Sigmoid colon (tissue), 7 donors: ENCODE results near the gene ACY1. TPM values are rescaled to one million over a fixed set of nuclear protein-coding genes. Genes with fewer than 3 reads are reported as not detected.

ENCODE experiments used
- DNase-seq: peaks from one replicate; pipeline ENCODE4 v3.0.0-alpha.2; 2019
- H3K27ac ChIP-seq, 4 donors: fragments of 200-600 bp; sonication (generic); one replicate each; pipeline ENCODE4 v1.5.1; 2016 to 2019; ENCODE audit warnings: mild to moderate bottlenecking in 1 of 4
- H3K27me3 ChIP-seq, 3 donors: fragments of 200-600 bp; sonication (generic); one replicate each; pipeline ENCODE4 v1.5.1; 2019; ENCODE audit warnings: mild to moderate bottlenecking in 1 of 3
- H3K36me3 ChIP-seq, 4 donors: fragments of 200-600 bp; sonication (generic); one replicate each; pipeline ENCODE4 v1.5.1; 2016 to 2019
- H3K4me1 ChIP-seq, 4 donors: fragments of 200-600 bp; sonication (generic); one replicate each; pipeline ENCODE4 v1.5.1; 2017 to 2019
- H3K4me3 ChIP-seq, 4 donors: fragments of 200-600 bp; sonication (generic); one replicate each; pipeline ENCODE4 v1.5.1; 2017 to 2019; ENCODE audit warnings: mild to moderate bottlenecking in 2 of 4, moderate library complexity in 1 of 4
- H3K9me3 ChIP-seq, 4 donors: fragments of 200-600 bp in 3 of 4; sonication (generic) in 3 of 4; one replicate each; pipeline versions ENCODE4 v1.5.1 to v1.6.1; 2013 to 2019
- EP300 ChIP-seq, 4 donors: sonication (generic); formaldehyde crosslinking; IDR thresholded peaks; one replicate each; pipeline ENCODE4 v1.6.1; 2017; ENCODE audit warnings: antibody characterized with exemption in 4 of 4
- POLR2A ChIP-seq, 2 donors: fragments of 450-650 bp; IDR thresholded peaks; one replicate each; pipeline ENCODE4 v1.6.1; 2016; ENCODE audit warnings: antibody characterized with exemption in 2 of 2, mild to moderate bottlenecking in 2 of 2, moderate library complexity in 2 of 2
- POLR2AphosphoS5 ChIP-seq, 4 donors: sonication (generic); formaldehyde crosslinking; IDR thresholded peaks; one replicate each; pipeline ENCODE4 v1.6.1; 2017; ENCODE audit warnings: antibody characterized with exemption in 4 of 4
- WGBS, 2 donors: extraction: QIAGEN DNeasy Blood & Tissue Kit; methylation state at CpG; one replicate each; pipeline ENCODE4 v1.1.7; 2013; 5-methylcytosine and 5-hydroxymethylcytosine counted together
- intact Hi-C: fragments of 100-400 bp; cut with DNase I; formaldehyde crosslinking; loops from one replicate; pipeline ENCODE4 v1.15.1; 2023
- polyA plus RNA-seq, 3 donors: library from polyadenylated mRNA; stranded (reverse); fragments of 200-250 nt; gene quantifications; one replicate each; pipeline ENCODE4 v1.2.3, GENCODE V29; 2013
- total RNA-seq, 4 donors: library from RNA; depleted of rRNA; stranded (reverse); fragments of >200 nt; gene quantifications; one replicate each; pipeline ENCODE4 v1.1.0, GENCODE V29; 2016
- TF ChIP-seq, protein P1 (sequence below), 4 experiments: fragments of 450-650 bp in 3 of 4; fragments of 200-600 bp in 1 of 4; IDR thresholded peaks; one replicate each; pipeline ENCODE4 v1.5.1; 2016 to 2019; ENCODE audit warnings: antibody characterized with exemption in 4 of 4, mild to moderate bottlenecking in 3 of 4, moderate library complexity in 2 of 4
- donor health status: healthy with polysubstance abuse.
- donor health status: Bipolar disorder and iron deficiency.
- donor health status: healthy.

Gene ACY1
- total and polyA plus RNA-seq, 7 donors = 1.4 to 279 (median 25.3) TPM

DNA sequence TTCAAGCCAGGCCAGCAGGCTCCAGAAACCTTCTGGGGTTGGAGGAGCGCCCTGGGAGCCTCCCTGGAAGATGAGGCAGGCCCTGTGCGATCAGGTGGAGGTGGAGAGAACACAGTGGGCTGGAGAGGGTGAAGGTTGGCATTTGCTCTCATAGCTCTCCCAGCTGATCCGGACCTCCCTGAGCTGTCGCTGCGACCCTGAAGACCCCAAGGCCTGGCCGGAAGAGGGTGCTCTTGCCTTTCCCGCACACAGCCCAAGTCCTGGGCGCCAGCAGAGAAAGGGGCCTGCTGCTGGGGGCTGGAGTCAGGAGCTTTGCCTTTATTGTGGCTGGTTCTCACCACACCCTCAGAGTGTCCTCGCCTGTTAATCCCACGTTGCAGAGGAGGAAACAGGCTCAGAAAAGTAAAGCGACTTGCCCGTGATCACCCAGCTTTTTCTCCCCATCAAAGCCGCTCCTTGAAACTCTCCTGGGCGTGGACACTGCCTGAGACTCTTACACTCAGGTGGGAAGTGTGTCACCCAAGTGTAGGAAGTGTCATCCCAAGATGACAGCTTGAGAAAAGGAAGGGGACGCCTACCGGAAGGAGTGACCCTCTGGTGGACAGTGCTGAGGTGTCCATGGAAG lies 20.9 kb downstream of the ACY1 start:
- WGBS, 2 donors = 58 to 61% methylated on average over 16 of the region's 16 CpGs
- no peaks in the 10 kb centered on the region for H3K36me3 ChIP-seq
- H3K27ac ChIP-seq = no peak overlapping the region
- H3K9me3 ChIP-seq = no peaks in the 10 kb centered on the region
- H3K4me1 ChIP-seq = peaks cover 0 to 19% (median 15%) of the 10 kb centered on the region in 4 donors
- DNase-seq = no peak
- no peaks in the 10 kb centered on the region for H3K27me3 ChIP-seq
- no peak for TF ChIP-seq EP300 (IDR thresholded peaks at IDR 0.05)
- TF ChIP-seq, protein P1, sequence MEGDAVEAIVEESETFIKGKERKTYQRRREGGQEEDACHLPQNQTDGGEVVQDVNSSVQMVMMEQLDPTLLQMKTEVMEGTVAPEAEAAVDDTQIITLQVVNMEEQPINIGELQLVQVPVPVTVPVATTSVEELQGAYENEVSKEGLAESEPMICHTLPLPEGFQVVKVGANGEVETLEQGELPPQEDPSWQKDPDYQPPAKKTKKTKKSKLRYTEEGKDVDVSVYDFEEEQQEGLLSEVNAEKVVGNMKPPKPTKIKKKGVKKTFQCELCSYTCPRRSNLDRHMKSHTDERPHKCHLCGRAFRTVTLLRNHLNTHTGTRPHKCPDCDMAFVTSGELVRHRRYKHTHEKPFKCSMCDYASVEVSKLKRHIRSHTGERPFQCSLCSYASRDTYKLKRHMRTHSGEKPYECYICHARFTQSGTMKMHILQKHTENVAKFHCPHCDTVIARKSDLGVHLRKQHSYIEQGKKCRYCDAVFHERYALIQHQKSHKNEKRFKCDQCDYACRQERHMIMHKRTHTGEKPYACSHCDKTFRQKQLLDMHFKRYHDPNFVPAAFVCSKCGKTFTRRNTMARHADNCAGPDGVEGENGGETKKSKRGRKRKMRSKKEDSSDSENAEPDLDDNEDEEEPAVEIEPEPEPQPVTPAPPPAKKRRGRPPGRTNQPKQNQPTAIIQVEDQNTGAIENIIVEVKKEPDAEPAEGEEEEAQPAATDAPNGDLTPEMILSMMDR (IDR thresholded peaks at IDR 0.05) = peak in 3 of 4 experiments; percentile 12 to 35 (median 17)
- intact Hi-C loops = loop anchor here (5.0 kb wide), 1 partner anchor 333 kb away; no protein-coding TSS in a partner anchor
- no peak overlapping the region for H3K4me3 ChIP-seq

DNA sequence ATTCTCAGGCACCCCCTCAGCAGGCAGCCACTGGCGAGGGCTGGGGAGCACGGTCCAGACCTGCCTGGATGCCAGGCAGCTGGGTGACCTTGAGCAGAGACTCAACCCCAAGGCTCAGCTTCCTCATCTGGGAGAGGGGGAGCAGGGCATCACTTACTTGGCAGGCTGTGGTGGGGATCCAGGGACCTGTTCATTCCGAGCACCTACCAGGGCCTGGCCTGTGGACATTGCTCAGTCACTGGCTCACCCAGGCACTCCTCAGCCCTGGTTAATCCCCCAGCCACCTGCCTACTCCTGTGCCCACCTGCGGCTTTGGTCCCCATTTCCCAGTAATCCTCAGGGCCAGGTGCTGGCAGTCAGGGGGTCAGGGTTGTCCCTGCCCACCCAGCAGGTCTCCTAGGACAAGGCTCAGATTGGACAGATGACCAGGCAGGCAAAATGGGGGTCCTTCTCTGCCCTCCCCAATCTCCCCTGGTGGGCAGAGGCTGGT lies 21.6 kb downstream of the ACY1 start:
- TF ChIP-seq POLR2AphosphoS5 (IDR thresholded peaks at IDR 0.05) (no peak), POLR2A (IDR thresholded peaks at IDR 0.05) (no peak), EP300 (IDR thresholded peaks at IDR 0.05) (no peak)
- TF ChIP-seq, protein P1 (IDR thresholded peaks at IDR 0.05) = no peak
- no peak for DNase-seq
- Histone ChIP-seq H3K9me3 (no peaks in the 10 kb centered on the region), H3K36me3 (no peaks in the 10 kb centered on the region), H3K4me3 (no peak overlapping the region), H3K27ac (no peak overlapping the region), H3K4me1 (peaks cover 0 to 19% (median 15%) of the 10 kb centered on the region in 4 donors), H3K27me3 (no peaks in the 10 kb centered on the region)
- 91 to 94% methylated on average over 4 of the region's 4 CpGs for WGBS, 2 donors
- intact Hi-C loops = loop anchor here (5.0 kb wide), 1 partner anchor 332 kb away; no protein-coding TSS in a partner anchor

DNA sequence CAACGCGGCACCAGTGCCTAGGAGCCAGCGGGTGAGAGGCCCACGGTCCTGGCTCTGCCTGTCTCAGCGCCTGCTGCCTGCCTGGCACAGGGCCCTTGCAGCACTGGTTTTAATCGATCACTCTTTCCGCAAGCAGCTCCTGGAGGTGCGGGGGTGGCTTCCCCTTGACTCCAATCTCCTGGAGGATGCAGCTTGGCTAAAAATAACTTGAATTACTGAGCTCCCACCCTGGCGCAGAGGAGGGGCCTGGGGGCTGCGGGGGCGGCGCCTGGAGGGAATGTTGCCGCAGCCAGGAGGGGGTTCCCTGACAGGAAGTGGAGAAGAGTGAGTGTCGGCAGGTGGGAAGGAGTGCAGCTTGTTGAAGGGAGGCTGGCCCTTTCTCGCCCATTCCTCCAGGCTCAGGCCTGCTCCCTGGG lies 22.2 kb downstream of the ACY1 start:
- WGBS, 2 donors = 42 to 71% methylated on average over 15 of the region's 15 CpGs
- no peak for DNase-seq
- TF ChIP-seq, protein P1 (IDR thresholded peaks at IDR 0.05) = no peak
- TF ChIP-seq POLR2A (IDR thresholded peaks at IDR 0.05) (no peak), EP300 (IDR thresholded peaks at IDR 0.05) (no peak), POLR2AphosphoS5 (IDR thresholded peaks at IDR 0.05) (no peak)
- Histone ChIP-seq H3K4me1 (peaks cover 0 to 19% (median 15%) of the 10 kb centered on the region in 4 donors), H3K27me3 (no peaks in the 10 kb centered on the region), H3K9me3 (no peaks in the 10 kb centered on the region), H3K4me3 (no peak overlapping the region), H3K27ac (peak overlapping the region in 1 of 4 donors; percentile 19), H3K36me3 (no peaks in the 10 kb centered on the region)
- intact Hi-C loops = no loop called here

- no peak for TF ChIP-seq EP300 (IDR thresholded peaks at IDR 0.05)
- TF ChIP-seq POLR2A (IDR thresholded peaks at IDR 0.05) = no peak
- no peak for TF ChIP-seq POLR2AphosphoS5 (IDR thresholded peaks at IDR 0.05)
- TF ChIP-seq, protein P1 (IDR thresholded peaks at IDR 0.05) = no peak
- Histone ChIP-seq H3K4me3 (no peak overlapping the region), H3K36me3 (no peaks in the 10 kb centered on the region), H3K27me3 (no peaks in the 10 kb centered on the region), H3K4me1 (peaks cover 0 to 19% (median 15%) of the 10 kb centered on the region in 4 donors), H3K9me3 (no peaks in the 10 kb centered on the region), H3K27ac (no peak overlapping the region)
- no peak for DNase-seq
- intact Hi-C loops = no loop called here
- 70% methylated on average over 8 of the region's 8 CpGs for WGBS, 2 donors
Observed at GRCh38 chr3:52006017-52006819, 22.9 kb downstream of the ACY1 start.
